Small intestine (tissue), 7 donors: ENCODE measurements around the gene CCNT1. TPM values are rescaled to one million over a fixed set of nuclear protein-coding genes. Genes with fewer than 3 reads are reported as not detected.
"Not testable (repeated sequence)": the region's sequence is repeated elsewhere in the genome, so short reads cannot be mapped to it uniquely, and the experiment has no call there.

Experiments
- DNase-seq, 2 donors: peaks; one replicate each; pipeline versions ENCODE4 v3.0.0 to v3.0.0-alpha.2; 2013
- FAIRE-seq: peaks from 2 replicates; lab custom pipeline; 2012; peaks lifted over from hg19 to GRCh38; lab: Jason Lieb, UNC
- H3K27ac ChIP-seq, 3 donors: one replicate each; pipeline ENCODE4 v1.5.1; 2013; ENCODE audit warnings: low read length in 2 of 3, mild to moderate bottlenecking in 2 of 3, control low read depth in 1 of 3, inconsistent platforms in 1 of 3, low read depth in 1 of 3, moderate library complexity in 1 of 3
- H3K27me3 ChIP-seq, 3 donors: one replicate each; pipeline ENCODE4 v1.6.1; 2013; ENCODE audit warnings: low read length in 3 of 3, inconsistent platforms in 1 of 3; ENCODE audit not compliant: control insufficient read depth in 3 of 3, insufficient read depth in 3 of 3
- H3K36me3 ChIP-seq, 3 donors: one replicate each; pipeline ENCODE4 v1.6.1; 2013; ENCODE audit warnings: low read length in 3 of 3, inconsistent platforms in 1 of 3, low read depth in 1 of 3, mild to moderate bottlenecking in 1 of 3, moderate library complexity in 1 of 3; ENCODE audit not compliant: control insufficient read depth in 3 of 3, insufficient read depth in 2 of 3
- H3K4me1 ChIP-seq, 3 donors: one replicate each; pipeline ENCODE4 v1.6.1; 2013; ENCODE audit warnings: low read length in 2 of 3, inconsistent platforms in 1 of 3, low read depth in 1 of 3, mild to moderate bottlenecking in 1 of 3, moderate library complexity in 1 of 3; ENCODE audit not compliant: control insufficient read depth in 3 of 3, insufficient read depth in 2 of 3
- H3K4me3 ChIP-seq, 3 donors: one replicate each; pipeline ENCODE4 v1.5.1; 2013; ENCODE audit warnings: low read length in 3 of 3, control low read depth in 1 of 3, inconsistent platforms in 1 of 3, low read depth in 1 of 3, mild to moderate bottlenecking in 1 of 3, moderate library complexity in 1 of 3
- H3K9me3 ChIP-seq, 2 donors: one replicate each; pipeline ENCODE4 v1.6.1; 2013; ENCODE audit warnings: low read depth in 1 of 2, low read length in 1 of 2; ENCODE audit not compliant: control insufficient read depth in 2 of 2, insufficient read depth in 1 of 2
- WGBS, 3 donors: extraction: QIAGEN DNeasy Blood & Tissue Kit; methylation state at CpG; one replicate each; pipeline ENCODE4 v1.1.7; 2013; 5-methylcytosine and 5-hydroxymethylcytosine counted together
- polyA plus RNA-seq, 4 donors: library from polyadenylated mRNA; stranded (reverse) in 3 of 4; unstranded in 1 of 4; fragments of 200-250 nt in 3 of 4; fragments of 120-200 nt in 1 of 4; gene quantifications; one replicate each; pipeline versions ENCODE4 v1.2.1 to v1.2.3, GENCODE V29; 2013
- donor health status: healthy with polysubstance abuse.
- donor health status: control.
- donor health status: control.
- donor health status: Bipolar disorder and iron deficiency.
- donor health status: healthy.

CCNT1 gene
- polyA plus RNA-seq, 4 donors = 3.0 to 22.0 (median 5.1) TPM

DNA sequence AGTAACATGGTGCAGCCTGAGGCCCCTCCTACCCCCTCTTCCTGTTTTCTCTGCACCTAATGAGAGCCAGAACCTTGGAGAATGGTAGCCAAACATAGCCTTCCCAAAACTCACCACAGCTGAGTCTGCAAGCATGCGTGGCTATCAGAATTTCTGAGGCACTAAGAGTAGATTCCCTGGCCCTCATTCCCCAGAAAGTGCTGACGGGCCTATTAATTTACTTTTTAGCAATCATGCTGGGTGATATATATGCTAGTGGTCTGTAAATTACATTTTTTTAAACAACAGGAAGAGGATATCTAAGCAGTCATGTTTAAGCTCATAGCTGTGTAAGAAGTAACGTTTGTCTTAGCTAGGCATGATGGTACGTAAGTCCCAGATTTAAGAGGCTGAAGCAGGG lies 64.8 kb downstream of the CCNT1 start:
- no peak for FAIRE-seq
- 69 to 81% (median 73%) methylated on average over 4 of the region's 4 CpGs for WGBS, 3 donors
- H3K27ac ChIP-seq = no peak overlapping the region
- no peak overlapping the region for H3K4me3 ChIP-seq
- no peak for DNase-seq
- H3K4me1 ChIP-seq = no peaks in the 10 kb centered on the region
- H3K9me3 ChIP-seq = no peaks in the 10 kb centered on the region
- peaks cover 19 to 38% (median 21%) of the 10 kb centered on the region in 3 donors for H3K36me3 ChIP-seq
- H3K27me3 ChIP-seq = no peaks in the 10 kb centered on the region

DNA sequence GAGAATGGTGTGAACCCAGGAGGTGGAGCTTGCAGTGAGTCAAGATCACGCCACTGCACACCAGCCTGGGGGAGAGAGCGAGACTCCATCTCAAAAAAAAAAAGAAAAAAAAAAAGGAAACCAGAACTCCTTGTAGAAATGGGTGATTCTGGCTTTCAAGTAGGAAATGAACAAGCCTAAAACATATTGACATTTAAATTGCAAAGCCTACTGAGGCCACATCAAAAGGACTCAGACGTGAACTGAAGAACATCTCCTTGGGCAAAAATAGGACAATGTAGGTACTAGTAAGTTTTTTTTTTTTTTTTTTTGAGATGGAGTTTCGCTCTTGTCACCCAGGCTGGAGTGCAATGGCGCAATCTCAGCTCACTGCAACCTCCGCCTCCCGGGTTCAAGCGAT lies 71.2 kb downstream of the CCNT1 start:
- FAIRE-seq, H3K27ac ChIP-seq, H3K27me3 ChIP-seq, H3K4me1 ChIP-seq, DNase-seq, H3K4me3 ChIP-seq: not testable (repeated sequence)
- WGBS, 3 donors = 91 to 97% (median 94%) methylated on average over 7 to 8 of the region's 8 CpGs
- Histone ChIP-seq H3K36me3 (peaks cover 0 to 19% (median 0%) of the 10 kb centered on the region in 3 donors), H3K9me3 (peaks cover 0 to 18% of the 10 kb centered on the region in 2 donors)

DNA sequence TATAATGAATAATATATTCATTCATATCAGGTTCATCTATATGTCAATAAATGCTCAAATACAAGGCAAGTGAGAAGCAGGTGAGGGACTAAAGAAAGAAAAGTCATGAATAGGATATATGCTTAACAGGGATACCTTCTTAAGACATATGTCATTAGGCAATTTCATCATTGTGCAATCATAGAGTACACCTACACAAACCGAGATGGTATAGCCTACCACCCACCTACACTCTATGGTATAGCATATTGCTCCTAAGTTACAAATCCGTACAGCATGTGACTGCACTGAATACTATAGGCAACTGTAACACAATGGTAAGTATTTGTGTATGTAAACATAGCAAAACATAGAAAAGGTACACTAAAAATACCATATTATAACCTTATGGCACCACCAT lies 73.5 kb downstream of the CCNT1 start:
- H3K9me3 ChIP-seq = peaks cover 0 to 18% of the 10 kb centered on the region in 2 donors
- no peaks in the 10 kb centered on the region for H3K4me1 ChIP-seq
- no peak overlapping the region for H3K27ac ChIP-seq
- no peak for DNase-seq
- no peaks in the 10 kb centered on the region for H3K27me3 ChIP-seq
- FAIRE-seq = no peak
- peaks cover 0 to 13% (median 0%) of the 10 kb centered on the region in 3 donors for H3K36me3 ChIP-seq
- WGBS, 3 donors = 96 to 100% (median 98%) methylated on average over 2 of the region's 2 CpGs
- H3K4me3 ChIP-seq = no peak overlapping the region

DNA sequence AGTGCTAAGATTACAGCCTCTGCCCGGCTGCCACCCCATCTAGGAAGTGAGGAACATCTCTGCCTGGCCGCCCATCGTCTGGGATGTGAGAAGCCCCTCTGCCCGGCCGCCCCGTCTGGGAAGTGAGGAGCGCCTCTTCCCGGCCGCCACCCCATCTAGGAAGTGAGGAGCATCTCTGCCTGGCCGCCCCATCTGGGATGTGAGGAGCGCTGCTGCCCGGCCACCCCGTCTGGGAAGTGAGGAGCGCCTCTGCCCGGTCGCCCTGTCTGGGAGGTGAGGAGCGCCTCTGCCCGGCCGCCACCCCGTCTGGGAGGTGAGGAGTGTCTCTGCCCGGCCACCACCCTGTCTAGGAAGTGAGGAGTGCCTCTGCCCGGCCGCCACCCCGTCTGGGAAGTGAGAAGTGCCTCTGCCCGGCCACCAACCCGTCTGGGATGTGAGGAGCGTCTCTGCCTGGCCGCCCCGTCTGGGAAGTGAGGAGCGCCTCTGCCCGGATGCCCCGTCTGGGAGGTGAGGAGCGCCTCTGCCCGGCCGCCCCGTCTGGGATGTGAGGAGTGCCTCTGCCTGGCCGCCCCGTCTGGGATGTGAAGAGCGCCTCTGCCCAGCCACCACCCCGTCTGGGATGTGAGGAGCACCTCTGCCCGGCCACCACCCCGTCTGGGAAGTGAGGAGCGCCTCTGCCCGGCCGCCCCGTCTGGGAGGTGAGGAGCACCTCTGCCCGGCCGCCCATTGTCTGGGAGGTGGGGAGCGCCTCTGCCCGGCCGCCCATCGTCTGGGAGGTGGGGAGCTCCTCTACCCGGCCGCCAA lies 74.6 kb downstream of the CCNT1 start:
- H3K4me1 ChIP-seq, H3K27me3 ChIP-seq, H3K27ac ChIP-seq, H3K4me3 ChIP-seq, FAIRE-seq, DNase-seq: not testable (repeated sequence)
- Histone ChIP-seq H3K36me3 (peaks cover 0 to 11% (median 0%) of the 10 kb centered on the region in 3 donors), H3K9me3 (peaks cover 0 to 18% of the 10 kb centered on the region in 2 donors)
- 95 to 97% (median 96%) methylated on average over 41 to 54 of the region's 54 CpGs for WGBS, 3 donors

DNA sequence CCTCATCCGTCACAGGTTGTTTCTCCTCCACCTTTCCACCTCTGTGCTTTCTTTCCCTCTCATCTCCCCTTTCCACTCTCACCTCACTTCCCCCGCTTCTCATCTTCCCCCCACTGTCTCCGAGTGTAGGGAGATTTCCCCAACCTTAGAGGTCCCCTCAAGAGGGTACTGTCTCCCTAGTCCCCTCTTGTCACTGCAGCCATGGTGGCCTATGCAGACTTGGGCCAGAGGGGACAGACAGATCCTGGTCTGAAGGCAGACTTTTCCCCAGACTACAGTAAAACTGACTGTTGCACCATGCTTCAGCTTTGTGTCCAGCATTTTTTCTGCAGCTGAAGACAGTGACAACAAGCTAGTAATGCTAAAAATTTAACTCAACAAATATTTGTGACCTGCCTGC lies 75.7 kb downstream of the CCNT1 start:
- H3K4me3 ChIP-seq = no peak overlapping the region
- H3K36me3 ChIP-seq = peaks cover 0 to 7% (median 0%) of the 10 kb centered on the region in 3 donors
- H3K9me3 ChIP-seq = peaks cover 0 to 18% of the 10 kb centered on the region in 2 donors
- H3K27ac ChIP-seq = no peak overlapping the region
- no peaks in the 10 kb centered on the region for H3K4me1 ChIP-seq
- H3K27me3 ChIP-seq = no peaks in the 10 kb centered on the region
- DNase-seq (no peak), FAIRE-seq (no peak)
- 89 to 94% (median 90%) methylated on average over 3 of the region's 3 CpGs for WGBS, 3 donors

DNA sequence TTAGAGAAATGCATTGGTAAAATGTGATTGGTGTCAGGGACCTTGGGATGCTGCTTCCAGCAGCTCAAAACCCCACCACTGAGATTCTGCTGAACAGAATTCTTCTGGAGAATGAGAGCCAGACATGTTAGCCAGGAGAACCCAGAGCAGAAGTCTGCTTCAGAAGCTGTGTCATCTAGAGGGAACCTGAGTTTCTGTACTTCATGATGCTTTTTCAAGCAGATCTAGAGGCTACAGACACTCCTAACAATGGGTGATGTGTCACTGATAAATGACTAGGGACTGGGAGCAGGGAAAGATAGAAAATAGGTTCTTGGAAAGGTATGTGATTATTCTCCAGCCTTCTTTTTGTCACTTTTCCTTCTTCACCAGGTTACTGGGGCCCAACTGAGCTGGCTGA lies 76.1 kb downstream of the CCNT1 start:
- H3K36me3 ChIP-seq = peaks cover 0 to 7% (median 0%) of the 10 kb centered on the region in 3 donors
- no peak overlapping the region for H3K27ac ChIP-seq
- no peak overlapping the region for H3K4me3 ChIP-seq
- DNase-seq (no peak), FAIRE-seq (no peak)
- no peaks in the 10 kb centered on the region for H3K27me3 ChIP-seq
- peaks cover 0 to 18% of the 10 kb centered on the region in 2 donors for H3K9me3 ChIP-seq
- H3K4me1 ChIP-seq = no peaks in the 10 kb centered on the region

Other genes with a start within 250 kb of the CCNT1 start
- gene ANP32D, start 244.1 kb downstream of the CCNT1 start, polyA plus RNA-seq = not detected
- gene C12orf54, start 234.2 kb downstream of the CCNT1 start, polyA plus RNA-seq = under 1 TPM in 1 of 4 donors, not detected in 3; 0.07 TPM
- not detected for gene OR8S1, start 191.1 kb downstream of the CCNT1 start, polyA plus RNA-seq
- not detected for gene LALBA, start 146.7 kb downstream of the CCNT1 start, polyA plus RNA-seq
- gene KANSL2, start 34.5 kb downstream of the CCNT1 start, polyA plus RNA-seq = 10 to 100 TPM; 23.5 to 38.9 (median 28.5) TPM
- gene ADCY6, start 72.4 kb upstream of the CCNT1 start, polyA plus RNA-seq = 10 to 100 TPM; 14.1 to 56.6 (median 23.9) TPM
- gene CACNB3, start 101.8 kb upstream of the CCNT1 start, polyA plus RNA-seq = 10 to 100 TPM; 11.6 to 12.2 (median 12.0) TPM
- 10 to 100 TPM; 53.2 to 85.8 (median 57.1) TPM for gene DDX23, start 135.5 kb upstream of the CCNT1 start, polyA plus RNA-seq
- gene RND1, start 149.2 kb upstream of the CCNT1 start, polyA plus RNA-seq = 1 to 10 TPM; 1.3 to 6.3 (median 4.3) TPM
- 10 to 100 TPM; 22.4 to 82.7 (median 51.1) TPM for gene FKBP11, start 208.8 kb upstream of the CCNT1 start, polyA plus RNA-seq
- gene ARF3, start 240.8 kb upstream of the CCNT1 start, polyA plus RNA-seq = 100 to 1,000 TPM in 1 of 4 donors, 10 to 100 TPM in 3; 37.3 to 104 (median 67.4) TPM